GM12878 (cell line): ENCODE data around the gene LACTBL1. TPM values are rescaled to one million over a fixed set of nuclear protein-coding genes. Genes with fewer than 3 reads are reported as not detected.

ENCODE experiments used
- ATAC-seq: fragments of 200-7000 bp; cut with Tn5 transposase; 3 replicates; pipeline ENCODE4 v1.9.1; 2020; ENCODE audit warnings: mild to moderate bottlenecking, moderate library complexity
- BruUV-seq: library from RNA; stranded (reverse); fragments of 400-500 nt; replicated peaks from 2 replicates; lab custom pipeline; 2021; lab: Mats Ljungman, UMichigan
- CTCF ChIA-PET: fragments of 300-600 bp; sonication (Branson Sonifier 250); formaldehyde crosslinking; extraction: SDS; loops from one replicate; lab custom pipeline; 2021; ENCODE audit warnings: inconsistent platforms; lab: Yijun Ruan, JAX
- POLR2A ChIA-PET: fragments of 350-600 bp; formaldehyde crosslinking; extraction: SDS; loops from one replicate; lab custom pipeline; 2021; ENCODE audit warnings: inconsistent platforms; lab: Charles Lee
- RAD21 ChIA-PET: fragments of 300-600 bp; sonication (Branson Sonifier 250); formaldehyde crosslinking; loops from one replicate; lab custom pipeline; 2023; ENCODE audit warnings: antibody characterized with exemption; ENCODE audit not compliant: unreplicated experiment; lab: Charles Lee
- SMC1A ChIA-PET: fragments of 300-600 bp; sonication (Branson Sonifier 250); formaldehyde crosslinking; loops from one replicate; lab custom pipeline; 2023; ENCODE audit not compliant: unreplicated experiment, uncharacterized antibody; lab: Charles Lee
- DNase-seq: peaks from one replicate; pipeline ENCODE4 v3.0.0-alpha.2; 2011; ENCODE audit warnings: low read depth, low spot score
- FAIRE-seq: peaks from 3 replicates; lab custom pipeline; 2011; peaks lifted over from hg19 to GRCh38; lab: Jason Lieb, UNC
- H2AFZ ChIP-seq: 2 replicates; pipeline ENCODE4 v1.6.0; 2011; ENCODE audit warnings: low read depth, low read length, control low read depth; ENCODE audit not compliant: control insufficient read depth
- H3K27ac ChIP-seq: 2 replicates; pipeline ENCODE4 v1.5.1; 2011; ENCODE audit warnings: control low read depth; ENCODE audit not compliant: control insufficient read depth, insufficient read depth
- H3K27me3 ChIP-seq, 2 experiments: replicated peaks in 1 of 2; 2 replicates each; pipeline versions ENCODE4 v1.6.0 to v1.6.1; 2011; ENCODE audit warnings: low read length in 1 of 2; ENCODE audit not compliant: control insufficient read depth in 2 of 2, insufficient read depth in 2 of 2
- H3K36me3 ChIP-seq, 2 experiments: 2 replicates each; pipeline ENCODE4 v1.5.1; 2011; ENCODE audit warnings: low read length in 1 of 2; ENCODE audit not compliant: control insufficient read depth in 2 of 2, insufficient read depth in 2 of 2
- H3K4me1 ChIP-seq: 2 replicates; pipeline ENCODE4 v1.6.1; 2011; ENCODE audit warnings: mild to moderate bottlenecking, low read length, moderate library complexity, mixed read lengths; ENCODE audit not compliant: control insufficient read depth, insufficient read depth
- H3K4me2 ChIP-seq: 2 replicates; pipeline ENCODE4 v1.6.0; 2011; ENCODE audit warnings: control low read depth; ENCODE audit not compliant: control insufficient read depth, insufficient read depth
- H3K4me3 ChIP-seq: fragments of 200-600 bp; sonication (generic); 2 replicates; pipeline ENCODE4 v1.5.1; 2016
- H3K79me2 ChIP-seq: 2 replicates; pipeline ENCODE4 v1.6.0; 2011; ENCODE audit warnings: low read length; ENCODE audit not compliant: control insufficient read depth, insufficient read depth
- H3K9ac ChIP-seq: 2 replicates; pipeline ENCODE4 v1.8.0; 2011; ENCODE audit warnings: low read length, control low read depth, mixed read lengths; ENCODE audit not compliant: control insufficient read depth, insufficient read depth
- H3K9me3 ChIP-seq: replicated peaks from 3 replicates; pipeline ENCODE4 v1.5.1; 2011; ENCODE audit warnings: mild to moderate bottlenecking, low read length; ENCODE audit not compliant: control insufficient read depth, insufficient read depth
- H4K20me1 ChIP-seq: 2 replicates; pipeline ENCODE4 v1.6.0; 2011; ENCODE audit not compliant: control insufficient read depth, insufficient read depth
- CEBPB ChIP-seq, 2 experiments: fragments of 150-350 bp in 1 of 2; IDR thresholded peaks; 2 replicates each; pipeline ENCODE4 v1.6.1; 2012 to 2014; ENCODE audit warnings: low read depth in 2 of 2, low read length in 2 of 2, borderline replicate concordance in 1 of 2, inconsistent platforms in 1 of 2
- CHD2 ChIP-seq: IDR thresholded peaks from 2 replicates; pipeline ENCODE4 v1.6.1; 2011; ENCODE audit warnings: low read depth, low read length, improper control_type of control experiment, borderline replicate concordance
- EGR1 ChIP-seq, 2 experiments: IDR thresholded peaks; 1 replicate in 1 of 2; 2 replicates in 1 of 2; pipeline ENCODE4 v1.6.1; 2011 to 2012; ENCODE audit warnings: low read depth in 2 of 2, low read length in 2 of 2, borderline replicate concordance in 1 of 2, mild to moderate bottlenecking in 1 of 2, moderate library complexity in 1 of 2
- FOXK2 ChIP-seq: fragments of 450-650 bp; IDR thresholded peaks from 2 replicates; pipeline ENCODE4 v1.6.1; 2017; ENCODE audit warnings: mild to moderate bottlenecking, moderate library complexity
- JUNB ChIP-seq: IDR thresholded peaks from 2 replicates; pipeline ENCODE4 v1.6.1; 2016; ENCODE audit warnings: antibody characterized with exemption, mild to moderate bottlenecking
- NR2C2 ChIP-seq: IDR thresholded peaks from 2 replicates; pipeline ENCODE4 v1.6.1; 2011; ENCODE audit warnings: borderline replicate concordance, low read depth; ENCODE audit not compliant: control insufficient read depth, insufficient read length
- PRDM15 ChIP-seq: fragments of 450-650 bp; formaldehyde crosslinking; IDR thresholded peaks from 2 replicates; pipeline ENCODE4 v1.4.0; 2020; ENCODE audit warnings: mild to moderate bottlenecking, moderate library complexity
- SMAD5 ChIP-seq: IDR thresholded peaks from 2 replicates; pipeline ENCODE4 v1.6.1; 2016; ENCODE audit warnings: antibody characterized with exemption, low read depth
- SRF ChIP-seq, 2 experiments: IDR thresholded peaks; 2 replicates each; pipeline ENCODE4 v1.6.1; 2011; ENCODE audit warnings: low read depth in 2 of 2, low read length in 2 of 2, mild to moderate bottlenecking in 1 of 2, moderate library complexity in 1 of 2
- TCF3 ChIP-seq: IDR thresholded peaks from 2 replicates; pipeline ENCODE4 v1.6.1; 2012; ENCODE audit warnings: low read depth, mild to moderate bottlenecking, low read length, borderline replicate concordance; ENCODE audit not compliant: insufficient read depth
- ZBTB33 ChIP-seq: fragments of 450-650 bp; IDR thresholded peaks from 2 replicates; pipeline ENCODE4 v1.6.1; 2017; ENCODE audit warnings: mild to moderate bottlenecking
- ZNF592 ChIP-seq: fragments of 450-650 bp; IDR thresholded peaks from 2 replicates; pipeline ENCODE4 v1.6.1; 2017; ENCODE audit warnings: mild to moderate bottlenecking, moderate library complexity
- ZSCAN29 ChIP-seq: fragments of 450-650 bp; IDR thresholded peaks from 2 replicates; pipeline ENCODE4 v1.6.1; 2017; ENCODE audit warnings: mild to moderate bottlenecking, moderate library complexity
- whole genome bisulfite sequencing: methylation state at CpG from one replicate; pipeline ENCODE4 v1.1.6; 2016; ENCODE audit warnings: low lambda C conversion rate; ENCODE audit not compliant: insufficient replicate concordance, insufficient coverage; ENCODE audit errors: missing lambda C conversion rate; 5-methylcytosine and 5-hydroxymethylcytosine counted together
- in situ Hi-C: fragments of 300-500 bp; cut with MboI; formaldehyde crosslinking; loops from 9 replicates; pipeline ENCODE4 v1.14.3; 2018; ENCODE audit warnings: mixed read lengths
- intact Hi-C: fragments of 100-400 bp; cut with micrococcal nuclease; formaldehyde crosslinking; loops from one replicate; pipeline ENCODE4 v1.14.2; 2022; ENCODE audit not compliant: unreplicated experiment
- polyA plus RNA-seq, 11 experiments: library from polyadenylated mRNA; depleted of rRNA in 4 of 11; unstranded in 6 of 11; stranded (reverse) in 5 of 11; fragments of >200 nt; fragmentation: Nextera tagmentation in 4 of 11; fragmentation: Illumina TruSeq in 1 of 11; extraction: Ambion mirVana in 4 of 11; extraction: Trizol in 1 of 11; gene quantifications; 1 replicate in 1 of 11; 2 replicates in 10 of 11; pipeline versions ENCODE4 v1.2.1 to v1.2.3, GENCODE V29; 2011 to 2016; ENCODE audit warnings: inconsistent platforms in 2 of 11, missing spikeins in 2 of 11, low read depth in 1 of 11
- total RNA-seq, 4 experiments: library from RNA; depleted of rRNA in 3 of 4; stranded (reverse); fragments of >200 nt in 3 of 4; fragmentation: Illumina TruSeq in 1 of 4; extraction: Trizol in 1 of 4; gene quantifications; 2 replicates each; pipeline versions ENCODE4 v1.2.1 to v1.2.3, GENCODE V29; 2013 to 2021

Gene LACTBL1
- total and polyA plus RNA-seq, 10 of the 15 experiments (the other 5 are each of a cell fraction or from before 2014, with no cell fraction given) = 0.08 TPM; not detected in 9

GRCh38 chr1:22976127-22976460 lies 3.4 kb upstream of the LACTBL1 start (continued):
- TF ChIP-seq ZBTB33 (no peak), TCF3 (no peak), ZSCAN29 (no peak)

- DNase-seq = no peak
- intact Hi-C loops (loop anchor here (1.0 to 5.0 kb wide), 5 partner anchors 92 to 427 kb away; no protein-coding TSS in a partner anchor), in situ Hi-C loops (loop anchor here (5.0 kb wide), 2 partner anchors 122 to 212 kb away; no protein-coding TSS in a partner anchor)
- no peak for ATAC-seq
- no peaks in the 10 kb centered on the region for H3K4me1 ChIP-seq
- RAD21 ChIA-PET = interaction anchor here (2.8 kb wide), 1 partner anchor 208 kb away, joined by 24 read pairs; no protein-coding TSS in a partner anchor
- SMC1A ChIA-PET = interaction anchor here (1.0 to 1.1 kb wide), 2 partner anchors 208 to 210 kb away, joined by 3 to 4 read pairs; no protein-coding TSS in a partner anchor
- no peaks in the 10 kb centered on the region for H3K9me3 ChIP-seq
- no peak overlapping the region for H2AFZ ChIP-seq
- H3K4me2 ChIP-seq = no peak overlapping the region
- no peaks in the 10 kb centered on the region for H3K36me3 ChIP-seq
- FAIRE-seq = no peak
- H3K4me3 ChIP-seq = no peak overlapping the region
- no peak overlapping the region for H3K27ac ChIP-seq
- 40% methylated on average over 3 of the region's 3 CpGs for WGBS
- CTCF ChIA-PET = interaction anchor here (15.3 kb wide), 1 partner anchor 209 kb away, joined by 114 read pairs; no protein-coding TSS in a partner anchor
- no peak overlapping the region for H3K9ac ChIP-seq
- POLR2A ChIA-PET = no interaction called here
- no peaks in the 10 kb centered on the region for H3K79me2 ChIP-seq
- peaks cover 0 to 2% of the 10 kb centered on the region in 2 experiments; a peak in 3 of 4 replicates for H3K27me3 ChIP-seq
- BruUV-seq = no TSS peak
- H4K20me1 ChIP-seq = no peaks in the 10 kb centered on the region
- no peak for TF ChIP-seq EGR1 (IDR thresholded peaks at IDR 0.05; ENCODE audit: borderline replicate concordance in 1 of 2, low read depth in 2 of 2, low read length in 2 of 2)
- TF ChIP-seq CEBPB (IDR thresholded peaks at IDR 0.05; ENCODE audit: borderline replicate concordance in 1 of 2, low read depth in 2 of 2, low read length in 2 of 2) = no peak
- TF ChIP-seq FOXK2 = no peak
- no peak for TF ChIP-seq PRDM15 (CRISPR knock-in tag)
- TF ChIP-seq SRF (IDR thresholded peaks at IDR 0.05; ENCODE audit: low read depth in 2 of 2, low read length in 2 of 2) = no peak
- no peak for TF ChIP-seq ZNF592
- no peak for TF ChIP-seq CHD2
- no peak for TF ChIP-seq NR2C2
- no peak for TF ChIP-seq JUNB
- TF ChIP-seq SMAD5 = no peak
Measured at GRCh38 chr1:22975694-22976093, 3.0 kb upstream of the LACTBL1 start.
